GM19467 (cell line): Measurements from ENCODE around the gene PARVB.

Experiments used
- ATAC-seq: cut with Tn5 transposase; IDR thresholded peaks from one replicate; pipeline ENCODE4 v1.9.1; 2021; ENCODE audit warnings: mild to moderate bottlenecking, moderate library complexity; ENCODE audit not compliant: unreplicated experiment

PARVB gene, protein sequence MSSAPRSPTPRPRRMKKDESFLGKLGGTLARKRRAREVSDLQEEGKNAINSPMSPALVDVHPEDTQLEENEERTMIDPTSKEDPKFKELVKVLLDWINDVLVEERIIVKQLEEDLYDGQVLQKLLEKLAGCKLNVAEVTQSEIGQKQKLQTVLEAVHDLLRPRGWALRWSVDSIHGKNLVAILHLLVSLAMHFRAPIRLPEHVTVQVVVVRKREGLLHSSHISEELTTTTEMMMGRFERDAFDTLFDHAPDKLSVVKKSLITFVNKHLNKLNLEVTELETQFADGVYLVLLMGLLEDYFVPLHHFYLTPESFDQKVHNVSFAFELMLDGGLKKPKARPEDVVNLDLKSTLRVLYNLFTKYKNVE

DNA sequence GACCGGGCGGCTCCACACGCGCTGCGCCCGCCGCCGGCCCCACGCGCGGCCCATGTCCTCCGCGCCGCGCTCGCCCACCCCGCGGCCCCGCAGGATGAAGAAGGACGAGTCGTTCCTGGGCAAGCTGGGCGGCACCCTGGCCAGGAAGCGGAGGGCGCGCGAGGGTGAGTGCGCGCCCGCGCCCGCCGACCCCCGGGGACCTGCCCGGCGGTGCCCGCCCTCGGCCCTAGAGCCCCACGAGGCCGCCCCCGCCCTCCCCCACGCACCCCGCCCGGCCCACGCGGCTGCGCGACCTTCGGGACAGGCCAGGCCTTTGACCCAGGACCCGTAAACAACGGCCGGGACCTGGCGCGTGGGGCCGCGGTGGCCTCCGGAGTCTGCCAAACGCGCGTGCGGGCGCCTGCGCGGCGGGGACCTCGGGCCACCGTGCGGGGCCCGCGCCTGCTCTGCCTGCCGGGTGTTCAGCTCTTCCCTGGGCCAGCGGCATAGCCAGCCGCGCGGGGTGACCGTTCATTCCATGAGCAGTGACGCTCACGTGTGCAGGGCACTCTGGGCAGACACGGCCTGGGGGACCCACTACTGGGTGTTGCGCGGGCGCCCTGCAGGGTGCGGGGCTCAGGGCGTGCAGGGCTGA lies at the start of gene PARVB:
Gene PARVB, plus strand, starts transcription at position 15 of the 634 bp plus-strand sequence. Its CDS starts 38 bp downstream, at position 53.
- ATAC-seq = no peak

DNA sequence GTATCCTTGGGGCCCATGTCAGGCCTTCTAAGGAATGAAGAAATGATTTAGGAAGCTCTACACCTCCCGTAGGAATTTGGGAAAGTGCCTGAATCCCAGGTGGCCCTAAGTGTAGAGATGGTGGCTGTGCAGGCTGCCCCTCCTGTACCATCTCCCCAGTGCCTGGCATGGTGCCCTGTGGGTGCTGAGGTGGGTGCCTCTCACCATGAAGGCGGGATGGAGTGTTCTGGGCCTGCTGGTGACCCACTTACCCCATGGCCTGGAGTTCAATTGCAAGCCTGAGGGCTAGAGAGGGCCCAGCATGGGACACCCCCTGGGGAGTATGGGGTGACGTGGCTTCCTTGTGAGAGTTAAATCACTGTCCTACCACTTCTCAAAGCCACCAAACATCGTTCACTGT lies 49.1 kb upstream of the PARVB start:
- no peak for ATAC-seq

DNA sequence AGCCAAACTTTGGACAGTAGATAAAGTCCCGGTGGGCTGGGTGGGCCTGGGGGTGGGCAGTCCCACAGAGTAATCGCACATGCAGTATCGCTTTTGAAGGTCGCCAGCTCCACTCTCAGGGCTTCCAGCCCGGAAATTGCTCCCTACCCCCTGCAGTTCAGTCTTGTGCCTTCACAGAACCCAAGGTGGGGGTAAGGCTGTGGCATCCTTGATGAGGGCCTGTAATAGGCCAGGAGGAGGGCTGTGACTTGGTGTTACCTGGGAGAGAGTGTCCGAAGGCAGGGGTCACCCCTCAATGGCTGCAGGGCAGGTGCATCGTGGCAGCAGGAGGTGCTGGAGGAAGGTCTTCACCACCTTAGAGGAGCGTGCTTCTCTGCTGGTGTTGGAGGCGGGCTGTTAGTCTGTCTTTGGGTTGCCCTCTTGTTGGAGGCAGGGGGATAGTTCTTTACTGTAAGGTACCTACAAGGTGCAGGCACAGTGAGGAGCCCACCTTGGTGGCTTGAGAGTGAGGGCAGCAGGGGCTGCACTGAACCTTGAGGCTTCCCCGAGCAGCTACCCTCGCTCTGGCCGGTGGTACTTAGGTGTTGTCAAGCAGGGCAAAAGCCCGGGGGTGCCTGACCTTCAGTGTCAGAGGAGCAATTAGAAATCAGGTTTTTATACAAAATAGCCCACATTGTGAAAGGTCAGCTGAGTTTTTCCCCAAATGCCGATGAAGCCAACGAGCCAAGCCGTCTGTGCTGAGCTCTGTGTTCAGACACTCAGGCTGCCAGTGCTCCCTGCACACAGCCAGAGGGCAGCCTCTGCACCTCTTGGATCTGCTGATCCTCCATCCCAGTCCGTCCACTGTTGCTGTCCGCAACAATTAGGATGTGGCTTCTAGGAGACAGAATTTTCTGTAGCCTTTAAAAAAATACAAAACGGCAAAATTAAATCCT lies 47.0 kb upstream of the PARVB start:
- ATAC-seq = no peak

DNA sequence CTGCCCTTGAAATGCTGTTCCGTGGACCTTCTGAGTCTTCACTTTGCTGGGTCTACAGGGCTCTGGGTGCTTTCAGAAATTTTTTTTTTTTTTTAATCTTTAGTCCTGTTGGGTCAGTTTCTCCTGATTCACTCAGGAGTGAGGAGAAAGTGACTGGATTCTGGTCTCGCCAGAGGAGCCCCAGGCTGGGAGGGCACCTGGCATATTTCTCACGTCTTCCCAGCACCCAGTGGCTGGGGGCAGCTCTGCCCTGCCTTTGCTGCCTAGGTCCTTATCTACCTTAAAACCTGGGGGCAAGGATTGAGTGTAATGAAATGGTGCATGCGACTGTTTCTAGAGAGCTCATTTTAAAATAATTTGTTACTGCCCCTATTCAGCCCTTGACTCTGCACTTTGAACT lies 45.5 kb upstream of the PARVB start:
- ATAC-seq = no peak

DNA sequence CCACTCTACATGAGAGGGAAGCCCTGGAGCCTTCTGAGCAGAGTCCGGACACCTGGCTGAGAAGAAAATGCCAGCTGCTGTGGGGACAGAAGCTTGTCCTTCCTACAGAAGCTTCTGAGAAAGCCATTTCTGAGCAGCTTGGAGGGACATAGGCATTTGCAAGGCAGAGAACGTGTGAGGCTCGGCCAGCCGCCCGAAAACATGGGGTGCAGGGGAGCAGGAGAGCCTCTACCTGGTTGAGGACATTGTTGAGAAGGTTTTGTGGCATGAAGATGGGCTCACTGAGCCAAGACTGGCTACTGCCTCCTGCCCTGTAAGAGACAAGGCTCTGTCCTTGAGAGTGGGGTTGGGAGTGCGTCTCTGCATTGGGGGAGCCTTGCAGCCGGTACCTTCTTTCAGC lies 43.5 kb upstream of the PARVB start:
- no peak for ATAC-seq

DNA sequence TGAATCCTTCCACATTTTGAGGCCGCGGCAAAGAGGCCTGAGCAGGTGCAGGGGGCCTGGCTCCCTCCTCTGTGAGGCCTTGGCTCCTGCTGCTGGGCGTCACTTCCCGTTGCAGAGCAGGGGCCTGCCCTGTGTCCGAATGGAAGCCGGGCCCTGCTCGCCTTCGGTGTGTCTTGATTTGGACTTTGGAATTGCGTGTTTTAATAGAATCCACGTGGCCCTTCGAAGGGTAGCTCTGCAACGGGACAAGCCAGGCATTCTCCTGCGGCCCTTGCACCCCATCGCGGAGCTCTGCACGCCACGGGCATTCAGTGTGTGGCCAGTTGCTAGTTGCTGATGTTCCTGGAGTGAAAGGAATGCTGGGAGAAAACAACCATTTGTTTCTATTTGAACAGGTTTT lies 43.1 kb upstream of the PARVB start:
- no peak for ATAC-seq

DNA sequence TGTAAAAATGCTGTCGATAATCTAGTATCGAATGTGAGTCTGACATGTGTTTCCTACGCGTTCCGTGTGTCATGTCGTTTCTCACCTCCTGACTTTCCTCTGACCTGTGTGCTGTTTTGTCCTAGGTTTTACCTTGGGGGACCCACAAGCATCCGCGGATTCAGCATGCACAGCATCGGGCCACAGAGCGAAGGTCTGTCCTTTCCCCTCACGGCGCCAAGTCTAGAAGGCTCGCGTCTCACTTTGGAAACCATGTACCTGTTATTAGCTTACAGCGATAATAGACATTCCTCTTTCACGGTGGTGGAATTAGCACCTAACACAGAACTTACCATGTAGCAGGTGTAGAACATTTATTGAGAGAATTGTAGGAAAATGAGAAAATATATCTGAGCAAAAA lies 40.3 kb upstream of the PARVB start:
- ATAC-seq = no peak

DNA sequence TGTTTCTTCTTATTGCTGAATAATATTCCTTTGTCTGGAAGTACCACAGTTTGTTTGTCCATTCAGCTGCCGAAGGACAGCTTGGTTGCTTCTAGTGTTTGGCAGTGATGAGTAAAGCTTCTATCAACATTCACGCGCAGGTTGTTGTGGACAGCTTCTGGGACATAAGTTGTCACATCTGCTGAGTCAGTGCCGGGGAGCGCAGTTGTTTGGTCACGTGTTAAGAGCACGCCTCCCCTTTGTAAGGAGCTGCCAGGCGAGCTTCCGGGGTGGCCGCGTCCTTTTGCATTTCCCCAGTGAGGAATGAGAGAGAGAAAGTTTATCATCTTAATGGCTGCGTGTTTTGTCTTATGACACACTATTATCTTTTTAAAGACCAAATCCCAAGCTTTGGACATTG lies 38.6 kb upstream of the PARVB start:
- ATAC-seq = no peak

DNA sequence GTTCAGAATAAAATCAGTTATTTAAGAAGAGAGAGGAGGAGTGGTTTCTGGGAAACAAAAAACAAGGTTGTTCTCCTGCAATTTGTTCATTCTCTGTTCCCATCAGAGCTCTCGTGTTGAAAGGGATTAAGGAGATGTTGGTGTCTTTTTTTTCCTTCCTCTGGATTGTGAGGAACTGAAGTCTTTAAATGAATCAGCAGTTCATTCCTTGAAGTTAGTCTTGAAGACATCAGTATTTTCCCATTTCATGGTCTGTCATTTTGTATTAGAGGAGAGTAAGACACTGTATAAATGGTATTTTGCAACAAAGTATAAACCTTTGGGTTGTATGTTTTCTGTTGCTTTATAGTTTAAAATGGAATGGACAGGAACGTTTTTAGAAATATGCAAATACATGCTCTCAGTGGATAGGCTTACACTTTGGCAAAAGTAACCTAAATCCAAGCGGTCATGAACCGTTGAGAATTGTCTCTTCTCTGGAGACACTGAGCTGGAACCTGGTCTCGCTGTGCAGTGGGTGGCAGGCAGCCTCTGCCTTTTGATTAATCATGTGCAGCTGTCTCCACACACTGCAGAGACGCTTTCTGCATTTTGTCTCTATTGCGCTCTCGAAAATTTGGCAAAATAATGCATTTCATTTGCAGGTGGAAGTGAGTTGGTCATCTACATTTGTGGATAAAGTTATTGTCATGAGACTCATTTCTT lies 35.8 kb upstream of the PARVB start:
- ATAC-seq = no peak

DNA sequence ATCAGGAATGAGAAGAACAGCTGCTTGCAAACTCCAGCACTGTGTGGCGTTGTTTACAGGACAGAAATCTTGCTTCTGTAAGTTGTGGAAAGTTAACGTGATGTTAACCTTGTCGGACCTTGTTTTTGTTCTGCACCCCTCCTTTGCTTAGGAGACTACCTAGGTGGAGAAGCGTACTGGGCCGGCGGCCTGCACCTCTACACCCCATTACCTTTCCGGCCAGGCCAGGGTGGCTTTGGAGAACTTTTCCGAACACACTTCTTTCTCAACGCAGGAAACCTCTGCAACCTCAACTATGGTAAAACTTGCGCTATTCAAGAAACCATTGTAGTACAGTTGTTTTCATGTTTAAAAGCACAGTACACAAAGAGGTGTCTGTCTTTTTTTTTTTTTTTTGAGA lies 35.1 kb upstream of the PARVB start:
- no peak for ATAC-seq

DNA sequence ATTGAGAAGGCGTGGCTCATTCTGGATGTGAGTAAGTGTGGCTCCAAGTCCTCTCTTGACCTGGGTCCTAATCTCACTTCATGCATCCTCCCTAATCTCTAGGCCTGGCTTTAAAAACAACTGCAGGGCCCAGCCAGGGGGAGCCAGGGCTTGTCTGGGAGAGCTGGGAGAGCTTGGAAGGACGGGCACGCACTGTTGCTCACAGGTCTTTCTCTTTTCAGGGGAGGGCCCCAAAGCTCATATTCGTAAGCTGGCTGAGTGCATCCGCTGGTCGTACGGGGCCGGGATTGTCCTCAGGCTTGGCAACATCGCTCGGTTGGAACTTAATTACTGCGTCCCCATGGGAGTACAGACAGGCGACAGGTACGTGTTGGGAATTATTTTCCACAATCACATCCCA lies 34.1 kb upstream of the PARVB start:
- no peak for ATAC-seq

DNA sequence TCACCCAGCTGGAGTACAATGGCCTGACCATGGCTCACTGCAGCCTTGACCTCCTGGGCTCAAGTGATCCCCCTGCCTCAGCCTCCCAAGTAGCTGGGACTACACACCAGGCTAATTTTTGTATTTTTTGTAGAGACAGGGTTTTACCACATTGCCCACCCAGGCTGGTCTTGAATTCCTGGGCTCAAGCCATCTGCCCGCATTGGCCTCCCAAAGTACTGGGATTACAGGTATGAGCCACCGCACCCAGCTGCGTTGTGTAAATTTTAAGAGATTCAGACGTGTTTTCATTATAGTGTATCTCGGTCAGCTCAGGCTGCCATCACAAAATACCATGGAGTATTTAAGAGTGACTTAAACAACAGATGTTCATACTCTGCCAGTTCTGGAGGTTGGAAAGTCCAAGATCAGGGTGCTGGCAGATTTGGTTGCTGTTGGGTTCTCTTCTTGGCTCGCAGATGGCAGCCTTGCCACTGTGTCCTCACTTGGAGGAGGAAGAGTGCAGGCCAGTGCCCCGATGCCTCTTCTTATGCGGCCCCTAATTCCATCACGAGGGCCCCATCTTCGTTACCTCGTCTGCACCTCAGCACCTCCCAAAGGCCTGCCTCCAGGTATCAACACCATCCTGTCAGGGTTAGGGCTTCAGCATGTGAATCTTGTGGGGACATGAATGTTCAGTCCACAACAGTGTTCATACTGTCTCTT lies 32.6 kb upstream of the PARVB start:
- ATAC-seq = no peak

DNA sequence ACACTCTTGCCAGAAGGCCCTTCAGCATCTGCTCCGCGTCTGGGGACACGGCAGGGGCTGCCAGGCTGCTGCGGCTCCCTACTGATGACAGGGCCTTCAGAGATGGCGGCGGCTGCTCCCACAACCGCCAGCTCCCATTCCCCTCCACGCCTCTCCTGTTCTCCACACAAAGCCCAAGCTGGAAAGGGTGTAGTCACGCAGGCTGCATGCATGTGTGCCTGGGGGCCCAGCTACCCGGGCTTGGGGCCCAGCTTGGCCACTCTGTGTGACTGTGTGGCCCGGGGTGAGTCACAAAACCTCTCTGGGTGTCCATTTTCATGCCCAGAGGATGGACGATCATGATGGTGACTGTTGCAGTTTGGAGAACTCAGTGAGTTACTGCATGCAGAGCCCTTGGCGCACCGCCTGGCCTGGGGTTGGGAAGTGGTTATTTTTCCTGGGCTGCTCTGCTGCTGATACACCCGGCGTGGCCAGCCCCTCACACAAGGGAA lies 31.7 kb upstream of the PARVB start:
- no peak for ATAC-seq

DNA sequence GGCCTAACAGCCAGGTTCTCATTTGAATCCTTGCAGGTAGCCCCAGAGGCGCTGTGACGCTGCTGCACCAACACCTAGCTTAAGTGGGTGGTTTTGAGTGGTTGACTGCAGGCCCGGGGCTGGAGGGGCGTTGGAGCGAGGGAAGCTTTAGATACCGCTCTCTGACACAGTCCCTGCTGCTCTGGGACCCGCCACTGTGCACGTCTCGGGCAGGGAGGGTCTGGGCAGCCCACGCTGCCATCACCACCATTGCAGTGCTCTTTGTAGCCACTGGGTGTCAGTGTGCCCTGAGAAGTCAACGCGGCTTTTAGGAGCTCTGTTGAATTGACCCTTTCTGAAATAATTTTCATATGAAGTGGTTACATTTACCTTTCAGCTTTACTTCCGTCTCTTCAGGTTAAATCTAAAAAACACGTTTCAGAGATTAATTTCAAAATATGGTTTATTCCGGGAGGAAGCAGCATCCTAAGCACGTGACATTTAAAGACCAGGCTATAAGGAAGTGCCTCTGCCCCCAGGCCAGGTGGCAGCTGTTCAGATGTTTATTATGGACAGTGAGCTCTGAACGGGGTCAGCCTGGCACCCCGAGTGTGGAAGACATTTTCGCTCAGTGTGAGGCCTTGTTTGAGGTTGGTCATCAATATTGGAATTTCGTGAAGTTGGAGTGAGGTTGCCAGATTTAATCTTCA lies 30.9 kb upstream of the PARVB start:
- no peak for ATAC-seq

DNA sequence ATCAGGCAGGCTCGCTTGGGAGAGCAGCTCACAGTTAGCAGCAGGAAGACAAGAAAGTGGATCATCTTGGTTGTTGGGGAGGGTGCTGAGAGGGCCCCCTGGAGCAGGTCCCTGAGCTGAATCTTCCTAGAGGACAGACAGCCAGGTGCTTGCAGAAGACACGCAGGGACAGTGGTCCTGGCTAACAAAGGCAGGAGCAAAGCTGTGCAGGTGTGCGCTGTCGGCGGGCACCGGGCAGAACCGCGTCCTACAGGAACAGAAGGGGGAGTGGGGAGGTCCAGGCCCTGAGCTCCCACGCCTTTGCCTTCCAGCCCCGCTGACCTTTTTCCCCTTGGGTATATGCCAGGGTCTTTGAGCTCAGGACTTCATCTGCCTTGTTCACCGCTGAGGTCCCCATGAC lies 30.1 kb upstream of the PARVB start:
- ATAC-seq = no peak

DNA sequence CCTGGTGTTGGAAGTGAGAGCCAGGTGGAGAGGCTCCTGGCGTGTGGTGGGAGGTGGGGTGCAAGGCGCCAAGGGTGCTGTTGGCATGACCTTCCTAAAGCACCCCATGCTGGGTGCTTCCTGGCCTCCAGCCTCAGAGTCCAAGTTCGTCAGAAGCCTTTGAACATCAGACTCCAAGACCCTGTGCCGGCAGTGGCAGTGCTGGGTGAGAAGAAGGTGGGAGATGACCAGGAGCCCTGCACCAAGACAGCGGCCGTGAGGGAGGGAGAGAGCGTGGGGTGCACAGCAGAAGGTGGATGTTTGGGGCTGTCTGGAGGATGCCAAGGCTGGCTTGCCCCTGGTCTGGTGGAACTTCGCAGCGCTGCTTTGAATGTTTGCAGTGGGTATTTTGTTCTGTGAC lies 29.7 kb upstream of the PARVB start:
- no peak for ATAC-seq

DNA sequence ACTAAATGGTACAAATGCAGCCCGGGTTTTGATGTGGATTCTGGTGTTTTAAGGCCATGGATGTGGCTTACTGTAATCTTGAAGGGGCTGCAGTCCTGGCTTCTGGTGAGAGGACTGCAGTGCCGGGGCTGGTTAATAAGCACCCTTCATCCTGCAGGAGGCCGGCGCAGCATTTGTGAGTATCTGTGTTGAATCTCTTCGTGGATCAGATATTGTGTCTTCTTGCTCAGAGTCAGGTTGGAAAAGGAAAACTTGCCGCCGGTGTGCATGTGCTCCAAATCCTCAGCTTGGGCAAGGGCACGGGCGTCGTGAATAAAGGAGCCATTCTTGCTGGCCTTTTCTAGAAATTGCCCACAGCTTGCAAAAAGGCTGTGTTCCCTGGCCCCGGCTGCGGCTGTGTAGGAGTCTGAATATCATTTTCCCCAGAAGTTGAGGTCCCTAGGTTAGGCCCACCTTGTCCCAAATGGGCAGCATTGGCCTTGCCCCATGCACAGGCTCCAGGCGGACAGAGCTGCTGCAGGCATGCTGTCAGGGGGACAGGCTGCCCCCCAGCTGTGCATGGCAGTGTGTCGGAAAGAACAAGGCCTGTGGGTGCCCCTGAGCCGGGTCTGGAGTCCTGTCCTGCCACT lies 28.9 kb upstream of the PARVB start:
- no peak for ATAC-seq

DNA sequence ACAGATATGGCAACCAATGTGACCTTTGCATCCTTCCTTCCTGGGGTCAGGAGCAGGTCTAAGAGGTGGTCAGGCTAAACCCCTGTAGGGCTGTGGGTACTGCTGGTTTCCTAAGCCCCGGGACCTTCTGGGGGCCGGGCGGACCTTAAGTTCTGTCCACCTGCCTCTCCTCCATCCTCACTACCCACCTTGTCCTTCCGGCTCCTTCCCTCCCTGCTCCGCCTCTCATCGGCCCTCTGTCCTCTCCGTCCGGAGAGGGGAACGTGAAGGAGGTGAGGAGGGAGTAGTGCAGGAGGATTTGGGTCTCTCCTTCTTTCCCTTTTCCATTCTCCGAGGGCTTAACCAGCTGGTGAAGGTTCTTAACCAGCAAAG lies 28.3 kb upstream of the PARVB start:
- ATAC-seq = no peak
